CD4-positive, alpha-beta T cell treated with Interleukin-17A for 4 hours (primary cell): ENCODE measurements around the gene YPEL1.
A peak's percentile ranks its signal among the peaks of the same experiment; 100 is the strongest.
"Not testable (repeated sequence)": the region's sequence is repeated elsewhere in the genome, so short reads cannot be mapped to it uniquely, and the experiment has no call there.

Experiments
- DNase-seq: peaks from one replicate; pipeline ENCODE4 v3.0.0-alpha.2; 2020; ENCODE audit warnings: mixed read lengths

Gene YPEL1

DNA sequence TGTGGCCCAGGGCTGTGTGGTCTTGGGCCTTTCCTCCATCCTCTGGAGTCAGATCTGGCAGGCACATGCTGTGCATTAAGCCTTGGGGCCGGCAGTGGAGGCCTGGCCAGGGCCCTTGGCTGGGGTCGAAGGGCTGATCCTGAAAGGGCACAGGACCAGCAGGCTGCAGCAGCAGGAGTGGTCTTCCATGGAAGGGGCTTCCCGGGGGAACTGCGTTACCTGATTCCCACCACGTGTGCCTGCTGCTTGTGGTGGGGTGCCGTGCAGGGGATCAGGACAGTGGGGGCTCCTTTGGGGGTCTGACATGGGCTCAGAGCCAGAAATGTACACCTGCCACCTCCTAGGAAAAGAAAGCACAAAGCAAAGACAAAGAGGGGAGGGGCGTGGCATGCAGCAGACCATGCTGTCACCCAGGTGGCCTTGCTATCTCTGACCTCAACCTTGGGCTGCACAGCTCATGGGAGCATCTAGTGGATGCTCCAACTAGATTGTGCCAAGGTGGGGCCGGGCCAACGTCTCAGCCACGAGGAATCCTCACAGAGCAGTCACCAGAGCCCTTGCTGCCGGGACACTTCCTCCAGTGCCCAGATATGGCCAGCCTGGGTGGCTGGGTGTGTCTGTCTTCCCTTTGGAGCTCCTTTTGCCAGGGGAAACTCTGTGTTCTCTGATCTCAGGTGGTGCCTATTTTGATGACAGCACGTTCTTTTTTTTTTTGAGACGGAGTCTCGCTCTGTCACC is 17.9 kb upstream of the YPEL1 start:
- no peak for DNase-seq

DNA sequence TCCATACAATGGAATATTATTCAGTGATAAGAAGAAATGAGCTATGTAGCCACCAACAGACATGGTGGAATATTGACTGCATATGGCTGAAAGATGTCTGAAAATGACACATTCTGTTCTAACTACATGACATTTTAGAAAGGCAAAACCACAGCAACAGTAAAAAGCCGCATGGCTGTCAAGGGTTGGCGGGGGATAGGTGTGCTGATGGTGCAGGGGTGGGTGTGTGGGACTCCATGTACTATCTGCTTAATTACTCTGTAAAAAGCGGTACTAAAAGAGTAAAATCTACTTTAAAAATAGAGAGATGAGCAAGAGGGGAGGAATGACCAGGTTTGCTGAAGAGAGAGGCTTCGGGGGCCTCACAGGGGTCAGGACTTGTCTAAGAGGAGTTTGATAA is 16.7 kb upstream of the YPEL1 start:
- no peak for DNase-seq

- DNase-seq, result no peak
Measured at GRCh38 chr22:21745948-21746347, 10.4 kb upstream of the YPEL1 start.

DNA sequence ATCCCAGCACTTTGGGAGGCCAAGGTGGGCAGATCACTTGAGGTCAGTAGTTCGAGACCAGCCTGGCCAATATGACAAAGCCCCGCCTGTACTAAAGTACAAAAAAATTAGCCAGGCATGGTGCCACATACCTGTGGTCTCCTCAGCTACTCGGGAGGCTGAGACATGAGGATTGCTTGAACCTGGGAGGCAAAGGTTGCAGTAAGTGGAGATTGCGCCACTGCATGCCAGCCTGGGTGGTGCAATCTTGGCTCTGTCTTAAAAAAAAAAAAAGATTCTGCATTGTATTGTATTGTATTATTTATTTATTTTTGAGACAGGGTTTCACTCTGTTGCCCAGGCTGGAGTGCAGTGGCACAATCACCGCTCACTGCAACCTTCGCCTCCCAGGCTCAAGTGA is 9.3 kb upstream of the YPEL1 start:
- not testable (repeated sequence) for DNase-seq

DNA sequence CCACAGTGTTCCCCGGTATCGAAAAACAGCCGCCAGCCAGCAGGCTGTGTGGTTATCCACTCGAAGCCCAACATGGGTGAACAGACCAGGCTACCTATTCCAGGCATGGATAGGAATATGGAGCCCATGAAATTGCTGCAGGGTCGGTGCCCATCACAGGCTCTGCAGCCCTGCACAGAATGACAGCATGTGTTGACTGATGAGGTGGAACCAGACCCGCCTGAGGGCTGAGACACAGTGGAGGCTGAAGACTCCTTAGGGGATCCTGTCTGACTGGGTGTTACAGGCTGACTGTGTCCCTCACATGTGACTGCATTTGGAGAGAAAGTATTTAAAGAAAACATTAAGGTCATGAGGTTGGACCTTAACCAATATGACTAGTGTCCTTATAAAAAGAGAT is 6.2 kb upstream of the YPEL1 start:
- DNase-seq, result no peak

DNA sequence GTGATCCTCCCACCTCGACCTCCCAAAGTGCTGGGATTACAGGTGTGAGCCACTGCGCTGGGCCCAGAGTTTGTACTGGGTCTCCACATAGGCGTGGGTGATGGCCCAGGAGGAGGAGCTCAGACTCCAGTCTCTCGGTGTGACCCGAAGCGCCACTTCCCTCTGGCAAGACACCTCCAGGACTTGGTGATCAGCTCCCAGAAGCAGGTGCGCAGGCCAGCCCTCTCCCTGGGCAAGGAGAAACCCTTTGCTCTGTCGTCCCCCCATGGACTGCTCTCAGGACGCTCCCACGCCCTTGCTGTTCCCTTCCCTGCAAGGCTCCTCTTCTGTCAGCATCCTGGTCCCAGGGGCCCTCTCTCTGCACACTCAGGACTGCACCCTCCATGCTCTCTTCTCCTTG is 5.5 kb upstream of the YPEL1 start:
- DNase-seq, result no peak

- no peak for DNase-seq
Measured at GRCh38 chr22:21739828-21740377, 4.3 kb upstream of the YPEL1 start.

- no peak for DNase-seq
Measured at GRCh38 chr22:21738966-21739365, 3.4 kb upstream of the YPEL1 start.

DNA sequence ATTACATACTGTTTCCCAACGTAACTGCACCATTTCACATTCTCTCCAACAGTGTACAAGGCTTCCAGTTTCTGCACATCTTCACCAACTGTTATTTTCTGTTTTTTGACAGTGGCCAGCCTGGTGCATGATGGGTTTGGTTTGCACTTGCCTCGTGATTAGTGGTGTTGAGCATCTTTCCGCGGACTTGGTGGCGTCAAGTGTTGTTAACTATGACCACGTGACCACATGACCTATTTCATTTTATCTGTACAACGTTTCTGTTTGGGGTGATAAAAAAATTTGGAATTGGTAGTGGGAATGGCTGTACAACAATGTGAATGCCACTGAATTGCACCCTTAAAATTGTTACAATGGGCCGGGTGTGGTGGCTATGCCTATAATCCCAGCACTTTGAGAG is 2.5 kb upstream of the YPEL1 start:
- DNase-seq, result no peak

DNA sequence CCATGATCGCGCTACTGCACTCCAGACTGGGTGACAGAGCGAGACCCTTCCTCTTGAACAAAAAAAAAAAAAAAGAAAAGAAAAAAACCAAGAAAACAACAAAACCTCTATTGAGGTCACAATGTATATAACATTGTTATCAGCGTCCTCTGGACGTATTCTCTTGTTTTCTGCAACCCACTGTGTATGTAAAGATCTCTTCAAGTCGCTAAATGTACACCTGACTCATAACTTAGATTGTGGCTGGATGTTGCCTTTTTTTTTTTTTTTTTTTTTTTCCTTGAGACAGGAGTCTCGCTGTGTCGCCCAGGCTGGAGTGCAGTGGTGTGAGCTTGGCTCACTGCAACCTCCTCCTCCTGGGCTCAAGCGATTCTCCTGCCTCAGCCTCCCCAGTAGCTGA is 1.4 kb upstream of the YPEL1 start:
- DNase-seq, result no peak

DNA sequence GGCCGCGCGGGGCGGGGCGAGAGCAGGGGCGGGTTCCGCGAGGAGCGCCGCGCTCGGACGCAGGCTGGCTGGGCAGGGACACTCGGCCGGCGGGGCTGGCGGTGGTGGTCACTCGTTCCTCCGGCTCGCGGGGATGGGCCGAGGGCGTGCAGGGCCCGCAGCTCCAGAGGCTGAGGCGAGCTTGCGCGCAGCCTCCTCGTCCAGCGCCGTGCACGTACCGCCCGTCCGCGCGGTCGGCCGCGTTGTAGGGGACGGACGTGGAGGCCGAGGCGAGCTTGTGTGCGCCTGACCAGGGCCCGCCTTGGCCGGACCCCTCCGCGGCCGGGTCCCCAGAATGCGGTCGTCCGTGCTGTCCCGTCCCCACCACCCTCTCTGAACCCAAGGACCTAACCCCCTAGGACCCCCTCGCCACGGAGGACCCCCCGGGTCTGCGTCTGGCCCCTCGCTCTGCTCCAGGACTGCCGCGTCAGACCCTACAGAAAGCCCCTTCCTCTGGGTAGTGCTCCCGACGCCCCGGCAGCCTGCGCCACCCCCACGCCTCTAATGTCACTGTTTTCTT is 569 bp upstream of the YPEL1 start:
- DNase-seq, result no peak

DNA sequence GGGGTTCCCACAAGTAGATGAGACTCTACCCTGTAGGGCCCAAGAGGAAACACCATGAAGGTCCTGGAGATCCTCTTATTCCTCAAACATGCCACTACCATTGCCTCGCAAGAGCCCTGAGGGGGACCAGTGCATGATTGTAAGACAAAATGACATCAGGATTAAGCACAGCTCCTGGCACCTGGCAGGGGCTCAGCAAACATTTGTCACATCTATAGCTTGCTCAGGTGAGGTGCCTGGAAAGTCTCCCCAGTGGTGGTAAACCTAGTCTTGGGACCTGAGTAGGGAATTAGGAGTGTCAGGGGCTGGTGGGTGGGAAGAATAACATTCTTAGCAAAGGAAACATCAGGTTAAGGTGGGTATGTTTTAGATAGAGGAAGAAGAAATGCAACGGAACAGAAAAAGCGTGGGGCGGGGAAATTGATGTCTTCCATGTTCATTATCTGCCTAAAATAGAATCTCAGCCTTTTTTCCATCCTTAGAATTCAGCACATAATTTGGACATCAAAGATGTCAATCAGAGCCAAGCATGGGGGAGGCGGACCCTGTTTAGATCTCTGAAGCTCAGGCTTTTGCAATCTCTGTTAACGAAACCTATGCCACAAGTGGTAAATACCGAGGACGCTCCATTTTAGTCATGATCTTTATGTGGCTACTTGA is 924 bp downstream of the YPEL1 start:
- peak; percentile 6 for DNase-seq

- no peak for DNase-seq
Measured at GRCh38 chr22:21731503-21731902, 4.1 kb downstream of the YPEL1 start.

DNA sequence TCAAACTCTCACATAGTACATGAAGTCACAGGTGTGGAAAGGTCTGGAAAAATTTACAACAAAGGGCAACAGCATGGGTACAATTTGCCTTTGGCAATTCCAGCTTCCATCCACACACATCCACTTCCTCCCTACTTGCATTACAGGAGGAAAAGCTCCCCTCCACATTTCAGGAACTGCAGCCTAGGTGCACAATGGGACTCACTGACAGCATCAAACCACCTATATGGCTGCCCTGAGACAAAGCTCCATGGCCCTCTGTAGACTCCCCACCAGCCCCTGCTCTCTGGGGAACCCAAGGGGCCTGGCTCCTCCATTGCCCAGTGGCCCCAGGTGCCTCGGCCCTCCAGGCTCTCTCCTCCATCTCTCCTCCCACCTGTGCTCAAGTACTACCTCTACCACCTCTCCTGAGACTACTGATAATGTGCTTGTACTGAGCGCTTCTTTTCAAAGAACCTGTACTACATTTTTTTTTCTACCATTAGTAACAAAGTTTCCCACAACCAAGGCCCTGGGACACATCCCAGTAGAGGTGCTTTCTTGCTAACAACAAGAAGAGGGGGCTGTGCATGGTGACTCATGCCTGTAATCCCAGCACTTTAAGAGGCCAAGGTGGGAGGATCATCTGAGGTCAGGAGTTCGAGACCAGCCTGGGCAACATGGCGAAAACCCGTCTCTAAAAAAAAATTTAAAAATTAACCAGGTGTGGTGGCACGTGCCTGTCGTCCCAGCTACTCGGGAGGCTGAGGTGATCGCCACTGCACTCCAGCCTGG is 4.9 kb downstream of the YPEL1 start:
- no peak for DNase-seq

GRCh38 chr22:21729184-21729583 is 6.4 kb downstream of the YPEL1 start:
- not testable (repeated sequence) for DNase-seq

DNA sequence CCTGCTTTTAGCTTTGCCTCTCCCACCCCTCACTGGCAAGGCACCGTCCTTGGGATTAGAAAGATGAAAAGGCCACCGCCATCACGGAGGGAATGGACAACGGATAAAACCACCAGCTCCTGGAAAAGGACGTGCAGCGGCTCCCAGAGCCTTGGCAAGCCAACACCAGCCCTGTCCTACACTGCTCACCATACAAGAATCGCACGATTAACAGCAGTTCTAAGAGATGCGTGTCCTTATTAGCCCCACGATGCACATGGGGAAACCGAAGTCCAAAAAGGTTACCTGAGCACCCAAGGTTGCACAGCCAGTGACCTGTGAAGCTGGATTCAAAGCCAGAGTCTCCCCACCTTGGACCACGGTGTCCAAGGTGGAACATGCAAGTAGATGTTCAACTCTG is 7.3 kb downstream of the YPEL1 start:
- DNase-seq, result no peak

DNA sequence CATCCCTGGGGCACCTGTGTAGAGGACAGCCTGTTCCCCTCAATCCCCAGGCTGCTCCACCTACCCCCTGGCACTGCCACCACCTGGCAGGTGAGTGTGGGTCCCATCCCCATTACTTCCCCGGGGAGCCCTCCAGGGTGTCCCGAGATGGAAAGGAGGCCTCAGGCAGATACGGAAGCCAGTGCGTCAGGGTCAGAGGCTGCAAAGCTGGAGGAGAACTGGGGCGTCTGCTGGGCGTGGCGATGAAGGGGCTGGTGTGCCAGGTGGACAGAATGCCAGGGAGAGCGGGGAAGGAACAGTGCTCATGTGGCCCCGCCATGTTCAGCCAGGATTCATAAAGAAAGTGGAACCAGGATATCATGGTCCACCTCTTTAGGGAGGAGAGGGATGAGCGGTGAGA is 7.8 kb downstream of the YPEL1 start:
- DNase-seq, result no peak

- no peak for DNase-seq
Measured at GRCh38 chr22:21727159-21727558, 8.4 kb downstream of the YPEL1 start.

GRCh38 chr22:21726650-21727049 is 8.9 kb downstream of the YPEL1 start:
- peak; percentile 33 for DNase-seq

GRCh38 chr22:21725956-21726649 is 9.5 kb downstream of the YPEL1 start:
- DNase-seq, result no peak

DNA sequence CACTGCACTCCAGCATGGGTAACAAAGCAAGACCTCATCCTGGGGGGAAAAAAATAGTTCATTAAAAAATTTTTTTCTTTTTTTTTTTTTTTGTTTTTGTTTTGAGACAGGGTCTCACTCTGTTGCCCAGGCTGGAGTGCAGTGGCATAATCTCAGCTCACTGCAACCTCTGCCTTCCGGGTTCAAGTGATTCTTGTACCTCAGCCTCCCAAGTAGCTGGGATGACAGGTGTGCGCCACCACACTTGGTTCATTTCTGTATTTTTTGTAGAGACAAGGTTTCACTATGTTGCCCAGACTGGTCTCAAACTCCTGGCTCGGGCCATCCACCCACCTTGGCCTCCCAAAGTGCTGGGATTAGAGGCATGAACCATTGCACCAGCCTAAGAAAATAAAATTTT is 11.1 kb downstream of the YPEL1 start:
- DNase-seq, result not testable (repeated sequence)

GRCh38 chr22:21721195-21721852 is 14.3 kb downstream of the YPEL1 start:
- not testable (repeated sequence) for DNase-seq
